Measurements from ENCODE around the gene DPP4. TPM values are rescaled to one million over a fixed set of nuclear protein-coding genes. Genes with fewer than 3 reads are reported as not detected.

DPP4 gene
- total and polyA plus RNA-seq, 2 donors (not counting 3 experiments of a cell fraction or from before 2014, with no cell fraction given) = 0.84 to 6.2 TPM

- BruUV-seq (replicated peaks) = no TSS peak
- Histone ChIP-seq H4K20me1 (replicated peaks; ENCODE audit: control insufficient read depth, extremely low read depth, insufficient read depth, low read length) (no peaks in the 10 kb centered on the region), H3K9me1 (replicated peaks; ENCODE audit: control insufficient read depth, extremely low read depth, insufficient read depth, low read length) (no peaks in the 10 kb centered on the region), H2AFZ (ENCODE audit: low read depth, low read length) (no peak overlapping the region), H3K79me2 (ENCODE audit: control insufficient read depth, insufficient read depth, low read length) (no peaks in the 10 kb centered on the region), H3K36me3 (ENCODE audit: control insufficient read depth in 2 of 2, extremely low read depth in 1 of 2, insufficient read depth in 2 of 2, low read length in 2 of 2) (no peaks in the 10 kb centered on the region), H3K27ac (ENCODE audit: insufficient read depth, low read depth, low read length) (no peak overlapping the region), H3K4me2 (ENCODE audit: insufficient read depth, low read length) (no peak overlapping the region), H3K9me3 (replicated peaks; ENCODE audit: control insufficient read depth, insufficient read depth, low read length) (no peaks in the 10 kb centered on the region), H3K27me3 (ENCODE audit: control insufficient read depth in 2 of 2, insufficient read depth in 2 of 2, low read length in 2 of 2) (peaks cover 0 to 2% of the 10 kb centered on the region in 2 experiments), H3K9ac (replicated peaks; ENCODE audit: extremely low read depth, insufficient read depth, low read length) (no peak overlapping the region), H3K4me1 (ENCODE audit: control insufficient read depth, extremely low read depth, insufficient read depth, low read length) (no peaks in the 10 kb centered on the region), H3K4me3 (replicated peaks in 1 of 3; ENCODE audit: insufficient read depth in 1 of 3, low read depth in 1 of 3, low read length in 3 of 3) (no peak overlapping the region)
- ChIA-PET POLR2A (no interaction called here), CTCF (interaction anchor here (1.9 kb wide), 1 partner anchor 10 kb away, joined by 4 read pairs; no protein-coding TSS in a partner anchor)
- intact Hi-C loops (cut with micrococcal nuclease) (no loop called here), dilution Hi-C loops (cut with MboI; ENCODE audit: extremely low pct_ligation_motif_present, low sequenced_read_pairs) (no loop called here)
- TF ChIP-seq JUN (IDR thresholded peaks at IDR 0.05; ENCODE audit: borderline replicate concordance, insufficient read depth, insufficient read length, low read depth) (no peak), EZH2 (IDR thresholded peaks at IDR 0.05; ENCODE audit: borderline replicate concordance, low read depth, low read length, severe bottlenecking) (no peak), MYC (IDR thresholded peaks at IDR 0.05; ENCODE audit: low read depth, low read length) (no peak), FOS (IDR thresholded peaks at IDR 0.05; ENCODE audit: borderline replicate concordance, insufficient read depth, low read length) (no peak), POLR2AphosphoS5 (IDR thresholded peaks at IDR 0.05; ENCODE audit: insufficient read depth, low read depth, low read length) (no peak), CTCF (IDR thresholded peaks at IDR 0.05; ENCODE audit: extremely low read depth in 1 of 2, insufficient read depth in 1 of 2, low read depth in 1 of 2, low read length in 2 of 2) (no peak)
- FAIRE-seq (no peak), DNase-seq (ENCODE audit: low read depth, low spot score) (no peak)
These were observed 92.2 kb downstream of the DPP4 start for GRCh38 chr2:161981679-161982250.
